Measurements from ENCODE around the gene VIPR2. TPM values are rescaled to one million over a fixed set of nuclear protein-coding genes. Genes with fewer than 3 reads are reported as not detected.

The VIPR2 gene
- total and polyA plus RNA-seq, 11 donors: 3.3 to 27.0 (median 18.5) TPM

DNA sequence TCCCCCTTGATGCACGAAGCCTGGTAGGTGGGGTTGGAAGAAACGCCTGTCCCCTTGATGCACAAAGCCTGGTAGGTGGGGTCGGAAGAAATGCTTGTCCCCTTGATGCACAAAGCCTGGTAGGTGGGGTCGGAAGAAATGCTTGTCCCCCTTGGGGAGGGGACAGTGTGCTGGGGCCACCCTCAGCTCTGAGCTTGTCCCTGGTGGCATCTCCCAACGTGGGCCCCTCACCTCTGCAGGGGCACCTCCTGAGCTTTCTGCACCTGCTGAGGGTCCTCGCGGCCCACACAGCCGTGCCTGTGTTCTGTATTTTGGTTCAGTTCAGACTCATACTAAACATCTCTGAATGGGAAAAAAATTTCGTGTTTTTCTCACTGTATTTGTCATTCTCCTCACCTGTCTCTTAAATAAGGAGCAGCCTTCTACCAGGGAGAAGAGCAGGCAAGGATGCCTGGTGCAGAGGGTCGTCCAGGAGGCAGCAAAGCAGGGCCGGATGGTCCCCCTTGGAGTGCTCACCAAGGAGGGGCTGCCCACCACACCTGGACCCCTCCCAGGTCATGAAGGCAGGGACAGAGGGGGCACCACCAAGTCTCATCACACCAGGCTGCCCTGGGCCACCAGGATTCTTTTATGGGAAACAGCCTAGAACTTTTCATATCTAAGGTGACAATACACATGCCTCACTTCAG is 24.7 kb downstream of the VIPR2 start:
- H3K4me3 ChIP-seq: no peak overlapping the region
- intact Hi-C loops (cut with DNase I): no loop called here
- no peak overlapping the region for H3K27ac ChIP-seq
- H3K9me3 ChIP-seq: no peaks in the 10 kb centered on the region
- H3K27me3 ChIP-seq: peaks cover 0 to 6% (median 0%) of the 10 kb centered on the region in 9 donors
- no peak for ATAC-seq
- H3K4me1 ChIP-seq: peaks cover 0 to 10% (median 7%) of the 10 kb centered on the region in 12 donors
- WGBS, 4 donors: 84 to 92% (median 87%) methylated on average over 11 of the region's 11 CpGs
- DNase-seq: peak in 1 of 5 donors; percentile 22
- no peaks in the 10 kb centered on the region for H3K36me3 ChIP-seq
- TF ChIP-seq, protein P1, sequence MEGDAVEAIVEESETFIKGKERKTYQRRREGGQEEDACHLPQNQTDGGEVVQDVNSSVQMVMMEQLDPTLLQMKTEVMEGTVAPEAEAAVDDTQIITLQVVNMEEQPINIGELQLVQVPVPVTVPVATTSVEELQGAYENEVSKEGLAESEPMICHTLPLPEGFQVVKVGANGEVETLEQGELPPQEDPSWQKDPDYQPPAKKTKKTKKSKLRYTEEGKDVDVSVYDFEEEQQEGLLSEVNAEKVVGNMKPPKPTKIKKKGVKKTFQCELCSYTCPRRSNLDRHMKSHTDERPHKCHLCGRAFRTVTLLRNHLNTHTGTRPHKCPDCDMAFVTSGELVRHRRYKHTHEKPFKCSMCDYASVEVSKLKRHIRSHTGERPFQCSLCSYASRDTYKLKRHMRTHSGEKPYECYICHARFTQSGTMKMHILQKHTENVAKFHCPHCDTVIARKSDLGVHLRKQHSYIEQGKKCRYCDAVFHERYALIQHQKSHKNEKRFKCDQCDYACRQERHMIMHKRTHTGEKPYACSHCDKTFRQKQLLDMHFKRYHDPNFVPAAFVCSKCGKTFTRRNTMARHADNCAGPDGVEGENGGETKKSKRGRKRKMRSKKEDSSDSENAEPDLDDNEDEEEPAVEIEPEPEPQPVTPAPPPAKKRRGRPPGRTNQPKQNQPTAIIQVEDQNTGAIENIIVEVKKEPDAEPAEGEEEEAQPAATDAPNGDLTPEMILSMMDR (IDR thresholded peaks at IDR 0.05): no peak
- TF ChIP-seq POLR2A (IDR thresholded peaks at IDR 0.05): no peak

DNA sequence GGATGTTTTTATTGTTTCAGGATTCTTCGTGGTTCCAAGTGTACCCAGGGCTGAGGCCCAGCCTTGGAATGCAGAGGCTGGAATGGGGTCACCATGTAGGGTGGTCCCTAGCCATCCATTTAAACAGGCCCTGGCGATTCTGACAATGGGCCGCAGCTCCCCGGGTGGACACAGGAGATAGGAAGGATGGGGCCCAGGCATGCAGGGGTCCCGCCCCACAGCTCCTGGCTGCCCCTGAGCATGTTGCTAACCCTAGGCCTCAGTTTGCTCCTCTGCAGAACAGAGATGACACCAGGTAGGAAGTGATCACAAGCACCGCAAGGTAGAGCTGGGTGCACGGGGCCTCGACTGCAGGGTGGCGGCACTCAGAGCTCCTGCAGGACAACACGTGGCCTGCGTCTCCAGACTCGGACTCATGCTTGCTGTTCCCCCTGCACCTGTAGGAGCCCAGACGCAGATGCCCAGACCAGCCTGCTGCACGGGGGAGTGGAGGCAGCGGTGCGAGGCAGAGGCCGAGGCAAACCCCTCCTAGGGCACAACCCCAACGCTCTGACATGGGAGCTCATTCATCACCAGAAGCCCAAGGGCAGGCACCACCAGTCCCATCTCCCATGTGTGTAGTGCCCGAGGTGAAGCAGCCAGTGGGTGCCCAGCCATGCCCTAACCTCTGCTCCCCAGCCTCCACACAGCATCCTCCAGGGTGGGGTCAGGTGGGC is 25.5 kb downstream of the VIPR2 start:
- peaks cover 0 to 6% (median 0%) of the 10 kb centered on the region in 9 donors for H3K27me3 ChIP-seq
- H3K4me3 ChIP-seq: no peak overlapping the region
- peak in 1 of 5 donors; percentile 9 for DNase-seq
- no peak for ATAC-seq
- WGBS, 4 donors: 87 to 94% (median 92%) methylated on average over 12 to 19 of the region's 19 CpGs
- no peaks in the 10 kb centered on the region for H3K36me3 ChIP-seq
- no peak overlapping the region for H3K27ac ChIP-seq
- no peaks in the 10 kb centered on the region for H3K9me3 ChIP-seq
- TF ChIP-seq, protein P1 (IDR thresholded peaks at IDR 0.05): no peak
- no peak for TF ChIP-seq POLR2A (IDR thresholded peaks at IDR 0.05)
- peaks cover 0 to 16% (median 12%) of the 10 kb centered on the region in 12 donors for H3K4me1 ChIP-seq
- intact Hi-C loops (cut with DNase I): no loop called here

DNA sequence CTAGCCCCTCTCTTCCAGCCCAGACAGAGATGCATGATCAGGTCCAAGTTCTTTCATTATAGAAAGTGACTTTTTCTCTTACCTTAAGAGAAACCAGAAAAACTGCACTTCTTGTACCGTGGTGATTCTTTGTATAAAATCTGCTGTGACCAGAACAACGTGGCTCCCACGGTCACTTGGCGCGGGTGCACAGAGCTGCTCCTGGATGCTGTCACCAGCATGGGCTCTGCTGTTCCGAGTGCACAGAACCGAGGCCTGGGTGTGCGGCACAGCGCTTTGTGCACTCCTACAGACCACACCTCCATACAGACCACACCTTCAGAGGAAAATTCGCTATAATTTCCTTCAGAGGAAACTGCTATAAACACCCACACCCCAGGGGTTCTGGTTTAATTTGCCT is 26.0 kb downstream of the VIPR2 start:
- H3K4me3 ChIP-seq: no peak overlapping the region
- H3K4me1 ChIP-seq: peaks cover 0 to 16% (median 12%) of the 10 kb centered on the region in 12 donors
- no peak for TF ChIP-seq POLR2A (IDR thresholded peaks at IDR 0.05)
- TF ChIP-seq, protein P1 (IDR thresholded peaks at IDR 0.05): no peak
- 88 to 91% (median 89%) methylated on average over 10 of the region's 10 CpGs for WGBS, 4 donors
- DNase-seq (no peak), ATAC-seq (no peak)
- H3K36me3 ChIP-seq: no peaks in the 10 kb centered on the region
- no peak overlapping the region for H3K27ac ChIP-seq
- H3K27me3 ChIP-seq: peaks cover 0 to 6% (median 0%) of the 10 kb centered on the region in 9 donors
- intact Hi-C loops (cut with DNase I): no loop called here
- no peaks in the 10 kb centered on the region for H3K9me3 ChIP-seq

DNA sequence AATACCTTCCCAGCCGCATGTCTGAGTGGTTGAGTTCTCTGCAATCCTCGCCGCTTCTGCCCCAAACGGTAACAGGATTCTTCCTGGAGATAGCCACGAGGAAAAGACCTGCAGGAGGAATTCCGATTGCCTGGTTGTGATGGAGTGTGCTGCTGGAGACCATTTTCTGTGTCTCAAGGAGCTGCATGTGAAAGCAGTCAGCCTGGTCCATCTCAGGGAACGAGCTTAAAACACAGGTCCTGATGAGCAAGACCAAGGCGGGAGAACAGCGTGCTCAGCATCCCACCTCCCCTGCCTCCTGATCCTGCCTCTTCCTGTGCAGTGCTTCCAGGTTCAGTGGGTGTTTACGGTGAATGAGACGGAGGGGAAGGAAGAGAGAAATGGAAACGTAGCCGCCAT is 26.5 kb downstream of the VIPR2 start:
- intact Hi-C loops (cut with DNase I): no loop called here
- Histone ChIP-seq H3K4me3 (no peak overlapping the region), H3K4me1 (peaks cover 0 to 16% (median 12%) of the 10 kb centered on the region in 12 donors), H3K27me3 (peaks cover 0 to 8% (median 0%) of the 10 kb centered on the region in 9 donors), H3K36me3 (no peaks in the 10 kb centered on the region), H3K27ac (no peak overlapping the region), H3K9me3 (no peaks in the 10 kb centered on the region)
- 69 to 73% (median 70%) methylated on average over 6 to 13 of the region's 13 CpGs for WGBS, 4 donors
- TF ChIP-seq POLR2A (IDR thresholded peaks at IDR 0.05): no peak
- TF ChIP-seq, protein P1 (IDR thresholded peaks at IDR 0.05): no peak
- DNase-seq: no peak
- ATAC-seq: no peak
